ENCODE results near the gene SLC24A1.

DNA sequence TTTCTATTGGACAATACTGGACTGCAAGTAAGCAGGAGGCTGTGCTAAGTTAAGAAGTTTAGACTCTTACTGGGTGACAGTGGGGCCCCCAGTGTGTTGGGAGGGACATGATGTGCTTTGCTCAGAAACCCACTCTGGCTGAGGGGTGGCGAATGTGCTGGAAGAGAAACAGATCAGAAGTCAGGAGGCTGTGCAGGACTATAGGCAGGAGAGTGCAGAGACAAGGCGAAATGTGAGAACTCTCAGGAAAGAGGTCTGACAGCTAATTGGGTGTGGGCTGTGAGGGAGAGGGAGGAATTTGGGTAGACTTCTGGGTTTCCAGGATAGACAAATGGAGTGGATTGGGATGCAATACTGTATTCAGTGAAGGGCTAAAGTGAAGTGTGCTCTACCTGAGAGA is 12.0 kb downstream of the SLC24A1 start:
- TF ChIP-seq CTCF (IDR thresholded peaks at IDR 0.05) (no peak), POLR2A (IDR thresholded peaks at IDR 0.05) (no peak)

All from adrenal gland (tissue), 5 donors.